ENCODE results near the gene SF3B1. TPM values are rescaled to one million over a fixed set of nuclear protein-coding genes. Genes with fewer than 3 reads are reported as not detected.
"Not testable (repeated sequence)": the region's sequence is repeated elsewhere in the genome, so short reads cannot be mapped to it uniquely, and the experiment has no call there.

The SF3B1 gene, protein sequence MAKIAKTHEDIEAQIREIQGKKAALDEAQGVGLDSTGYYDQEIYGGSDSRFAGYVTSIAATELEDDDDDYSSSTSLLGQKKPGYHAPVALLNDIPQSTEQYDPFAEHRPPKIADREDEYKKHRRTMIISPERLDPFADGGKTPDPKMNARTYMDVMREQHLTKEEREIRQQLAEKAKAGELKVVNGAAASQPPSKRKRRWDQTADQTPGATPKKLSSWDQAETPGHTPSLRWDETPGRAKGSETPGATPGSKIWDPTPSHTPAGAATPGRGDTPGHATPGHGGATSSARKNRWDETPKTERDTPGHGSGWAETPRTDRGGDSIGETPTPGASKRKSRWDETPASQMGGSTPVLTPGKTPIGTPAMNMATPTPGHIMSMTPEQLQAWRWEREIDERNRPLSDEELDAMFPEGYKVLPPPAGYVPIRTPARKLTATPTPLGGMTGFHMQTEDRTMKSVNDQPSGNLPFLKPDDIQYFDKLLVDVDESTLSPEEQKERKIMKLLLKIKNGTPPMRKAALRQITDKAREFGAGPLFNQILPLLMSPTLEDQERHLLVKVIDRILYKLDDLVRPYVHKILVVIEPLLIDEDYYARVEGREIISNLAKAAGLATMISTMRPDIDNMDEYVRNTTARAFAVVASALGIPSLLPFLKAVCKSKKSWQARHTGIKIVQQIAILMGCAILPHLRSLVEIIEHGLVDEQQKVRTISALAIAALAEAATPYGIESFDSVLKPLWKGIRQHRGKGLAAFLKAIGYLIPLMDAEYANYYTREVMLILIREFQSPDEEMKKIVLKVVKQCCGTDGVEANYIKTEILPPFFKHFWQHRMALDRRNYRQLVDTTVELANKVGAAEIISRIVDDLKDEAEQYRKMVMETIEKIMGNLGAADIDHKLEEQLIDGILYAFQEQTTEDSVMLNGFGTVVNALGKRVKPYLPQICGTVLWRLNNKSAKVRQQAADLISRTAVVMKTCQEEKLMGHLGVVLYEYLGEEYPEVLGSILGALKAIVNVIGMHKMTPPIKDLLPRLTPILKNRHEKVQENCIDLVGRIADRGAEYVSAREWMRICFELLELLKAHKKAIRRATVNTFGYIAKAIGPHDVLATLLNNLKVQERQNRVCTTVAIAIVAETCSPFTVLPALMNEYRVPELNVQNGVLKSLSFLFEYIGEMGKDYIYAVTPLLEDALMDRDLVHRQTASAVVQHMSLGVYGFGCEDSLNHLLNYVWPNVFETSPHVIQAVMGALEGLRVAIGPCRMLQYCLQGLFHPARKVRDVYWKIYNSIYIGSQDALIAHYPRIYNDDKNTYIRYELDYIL
- total RNA-seq, result 702 TPM

DNA sequence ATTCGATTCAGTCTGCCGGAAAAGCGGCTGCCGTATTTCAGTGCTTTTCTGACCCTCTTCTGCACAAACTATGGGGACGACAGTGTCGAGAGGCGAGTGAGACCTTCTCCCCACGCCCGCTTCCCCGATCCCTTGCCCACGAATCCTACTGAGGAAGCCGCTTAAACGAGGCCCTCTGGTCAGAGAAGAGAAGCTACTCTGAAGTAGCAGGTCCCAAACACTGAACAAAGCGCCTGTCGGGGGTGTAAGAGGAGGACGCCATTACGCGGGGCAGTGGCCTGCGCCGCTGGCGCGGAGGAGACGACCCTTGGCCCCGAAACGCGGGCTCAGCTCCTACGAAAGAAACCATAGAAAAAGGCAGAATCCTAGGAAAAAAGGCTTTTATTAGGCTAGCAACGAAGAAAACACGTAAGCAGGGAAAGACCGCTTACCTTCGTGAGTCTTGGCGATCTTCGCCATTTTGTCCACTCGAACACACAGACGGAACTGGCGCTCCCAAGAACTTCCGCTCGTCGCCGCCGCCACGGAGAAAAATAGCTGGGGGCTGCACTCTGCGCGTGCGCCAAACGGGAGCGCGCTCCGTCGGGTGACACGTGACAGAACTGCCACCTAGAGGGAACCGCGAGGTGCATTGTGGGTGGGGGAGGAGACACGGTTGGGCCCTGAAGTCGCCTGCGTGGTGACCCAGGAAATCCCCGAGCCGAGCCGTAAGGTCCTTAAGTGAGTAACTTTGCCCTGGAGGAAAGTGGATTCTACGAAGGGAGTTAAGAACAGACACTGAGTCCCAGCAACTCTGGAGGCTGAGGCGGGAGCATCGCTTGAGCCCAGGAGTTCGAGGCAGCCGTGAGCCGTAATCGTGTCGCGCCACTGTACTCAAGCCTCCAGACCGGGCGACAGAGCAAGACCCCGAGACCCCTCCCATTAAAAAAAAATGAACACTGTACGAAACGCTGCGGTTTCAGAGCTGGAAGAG lies at the start of gene SF3B1:
SF3B1 (minus strand) TSS at position 488 of the 973 bp plus-strand sequence; CDS start at position 459, 29 bp downstream.
- H3K27me3 ChIP-seq (ENCODE audit: insufficient read depth, low read length), result no peaks in the 10 kb centered on the region
- H3K9me3 ChIP-seq (ENCODE audit: low read depth, low read length), result no peaks in the 10 kb centered on the region
- H3K4me3 ChIP-seq (ENCODE audit: low read length), result peak within 1 kb of the TSS; percentile 92
- H3K4me1 ChIP-seq (ENCODE audit: insufficient read depth, low read length), result peaks cover 47% of the 10 kb centered on the region

DNA sequence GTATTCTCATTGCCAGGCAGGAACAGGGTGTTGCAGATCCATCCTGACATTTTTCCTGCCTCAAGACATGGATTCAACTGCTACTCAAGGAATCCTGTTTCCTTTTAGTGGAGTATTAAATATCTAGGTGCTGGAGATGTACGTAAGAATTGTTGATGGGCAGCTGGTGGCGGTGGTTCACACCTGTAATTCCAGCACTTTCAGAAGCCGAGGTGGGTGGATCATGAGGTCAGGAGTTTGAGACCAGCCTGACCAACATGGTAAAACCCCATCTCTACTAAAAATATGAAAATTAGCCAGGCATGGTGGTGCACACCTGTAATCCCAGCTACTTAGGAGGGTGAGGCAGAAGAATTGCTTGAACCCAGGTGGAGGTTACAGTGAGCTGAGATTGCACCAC lies 49.4 kb upstream of the SF3B1 start:
- H3K4me3 ChIP-seq (ENCODE audit: low read length); H3K27me3 ChIP-seq (ENCODE audit: insufficient read depth, low read length); H3K4me1 ChIP-seq (ENCODE audit: insufficient read depth, low read length); H3K9me3 ChIP-seq (ENCODE audit: low read depth, low read length): not testable (repeated sequence)

- Histone ChIP-seq H3K27me3 (ENCODE audit: insufficient read depth, low read length) (no peaks in the 10 kb centered on the region), H3K4me3 (ENCODE audit: low read length) (no peak overlapping the region), H3K9me3 (ENCODE audit: low read depth, low read length) (no peaks in the 10 kb centered on the region), H3K4me1 (ENCODE audit: insufficient read depth, low read length) (peaks cover 26% of the 10 kb centered on the region)
Measured at GRCh38 chr2:197480165-197481036, 45.6 kb upstream of the SF3B1 start.

DNA sequence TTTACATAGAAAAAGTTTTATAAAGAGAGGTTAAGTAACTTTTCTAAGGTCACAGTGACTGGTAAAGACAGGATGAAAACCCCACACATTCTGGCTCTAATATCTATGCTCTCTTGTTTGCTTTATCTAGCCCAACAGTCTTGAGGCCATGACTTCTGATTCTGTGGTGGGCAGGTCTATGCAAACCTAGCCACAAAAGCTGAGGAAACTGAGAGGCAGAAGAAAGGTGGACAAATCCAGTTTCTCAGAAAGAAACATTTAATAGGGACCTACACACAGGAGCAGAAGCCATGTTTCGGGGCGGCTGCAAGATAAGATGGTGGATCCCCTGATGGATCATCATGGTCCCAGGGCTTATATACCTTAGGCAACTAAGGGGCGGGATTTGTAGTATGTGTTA lies 43.0 kb upstream of the SF3B1 start:
- Histone ChIP-seq H3K9me3 (ENCODE audit: low read depth, low read length) (no peaks in the 10 kb centered on the region), H3K27me3 (ENCODE audit: insufficient read depth, low read length) (no peaks in the 10 kb centered on the region), H3K4me3 (ENCODE audit: low read length) (no peak overlapping the region), H3K4me1 (ENCODE audit: insufficient read depth, low read length) (peaks cover 26% of the 10 kb centered on the region)

GRCh38 chr2:197472166-197472565 lies 37.3 kb upstream of the SF3B1 start:
- Histone ChIP-seq H3K9me3 (ENCODE audit: low read depth, low read length) (no peaks in the 10 kb centered on the region), H3K27me3 (ENCODE audit: insufficient read depth, low read length) (no peaks in the 10 kb centered on the region), H3K4me1 (ENCODE audit: insufficient read depth, low read length) (peaks cover 9% of the 10 kb centered on the region), H3K4me3 (ENCODE audit: low read length) (no peak overlapping the region)

- Histone ChIP-seq H3K27me3 (ENCODE audit: insufficient read depth, low read length) (no peaks in the 10 kb centered on the region), H3K4me1 (ENCODE audit: insufficient read depth, low read length) (peaks cover 3% of the 10 kb centered on the region), H3K4me3 (ENCODE audit: low read length) (no peak overlapping the region), H3K9me3 (ENCODE audit: low read depth, low read length) (no peaks in the 10 kb centered on the region)
Measured at GRCh38 chr2:197464175-197464574, 29.3 kb upstream of the SF3B1 start.

GRCh38 chr2:197461057-197461456 lies 26.2 kb upstream of the SF3B1 start:
- Histone ChIP-seq H3K4me1 (ENCODE audit: insufficient read depth, low read length) (peaks cover 14% of the 10 kb centered on the region), H3K4me3 (ENCODE audit: low read length) (no peak overlapping the region), H3K27me3 (ENCODE audit: insufficient read depth, low read length) (no peaks in the 10 kb centered on the region), H3K9me3 (ENCODE audit: low read depth, low read length) (no peaks in the 10 kb centered on the region)

GRCh38 chr2:197460649-197461048 lies 25.8 kb upstream of the SF3B1 start:
- H3K9me3 ChIP-seq (ENCODE audit: low read depth, low read length), result no peaks in the 10 kb centered on the region
- no peaks in the 10 kb centered on the region for H3K27me3 ChIP-seq (ENCODE audit: insufficient read depth, low read length)
- H3K4me1 ChIP-seq (ENCODE audit: insufficient read depth, low read length), result peaks cover 16% of the 10 kb centered on the region
- H3K4me3 ChIP-seq (ENCODE audit: low read length), result no peak overlapping the region

DNA sequence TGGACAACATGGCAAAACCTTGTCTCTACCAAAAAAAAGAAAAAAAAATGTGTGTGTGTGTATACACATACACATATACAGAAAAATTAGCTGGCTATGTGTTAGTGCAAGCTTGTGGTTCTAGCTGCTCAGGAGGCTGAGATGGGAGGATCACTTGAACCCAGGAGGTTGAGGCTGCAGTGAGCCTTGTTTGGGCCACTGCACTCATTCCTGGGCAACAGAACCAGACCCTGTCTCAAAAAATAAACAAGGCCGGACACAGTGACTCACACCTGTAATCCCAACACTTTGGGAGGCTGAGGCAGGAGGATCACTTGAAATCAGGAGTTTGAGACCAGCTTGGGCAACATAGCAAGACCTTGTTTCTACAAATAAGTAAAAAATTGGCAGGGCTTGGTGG lies 20.6 kb upstream of the SF3B1 start:
- Histone ChIP-seq H3K4me3 (ENCODE audit: low read length) (no peak overlapping the region), H3K27me3 (ENCODE audit: insufficient read depth, low read length) (no peaks in the 10 kb centered on the region), H3K4me1 (ENCODE audit: insufficient read depth, low read length) (peaks cover 38% of the 10 kb centered on the region), H3K9me3 (ENCODE audit: low read depth, low read length) (no peaks in the 10 kb centered on the region)

- H3K27me3 ChIP-seq (ENCODE audit: insufficient read depth, low read length), result no peaks in the 10 kb centered on the region
- peaks cover 38% of the 10 kb centered on the region for H3K4me1 ChIP-seq (ENCODE audit: insufficient read depth, low read length)
- H3K9me3 ChIP-seq (ENCODE audit: low read depth, low read length), result no peaks in the 10 kb centered on the region
- H3K4me3 ChIP-seq (ENCODE audit: low read length), result no peak overlapping the region
Measured at GRCh38 chr2:197454923-197455322, 20.1 kb upstream of the SF3B1 start.

- peak overlapping the region; percentile 86 for H3K4me3 ChIP-seq (ENCODE audit: low read length)
- no peaks in the 10 kb centered on the region for H3K27me3 ChIP-seq (ENCODE audit: insufficient read depth, low read length)
- no peaks in the 10 kb centered on the region for H3K9me3 ChIP-seq (ENCODE audit: low read depth, low read length)
- peaks cover 33% of the 10 kb centered on the region for H3K4me1 ChIP-seq (ENCODE audit: insufficient read depth, low read length)
Measured at GRCh38 chr2:197453914-197454398, 19.1 kb upstream of the SF3B1 start.

DNA sequence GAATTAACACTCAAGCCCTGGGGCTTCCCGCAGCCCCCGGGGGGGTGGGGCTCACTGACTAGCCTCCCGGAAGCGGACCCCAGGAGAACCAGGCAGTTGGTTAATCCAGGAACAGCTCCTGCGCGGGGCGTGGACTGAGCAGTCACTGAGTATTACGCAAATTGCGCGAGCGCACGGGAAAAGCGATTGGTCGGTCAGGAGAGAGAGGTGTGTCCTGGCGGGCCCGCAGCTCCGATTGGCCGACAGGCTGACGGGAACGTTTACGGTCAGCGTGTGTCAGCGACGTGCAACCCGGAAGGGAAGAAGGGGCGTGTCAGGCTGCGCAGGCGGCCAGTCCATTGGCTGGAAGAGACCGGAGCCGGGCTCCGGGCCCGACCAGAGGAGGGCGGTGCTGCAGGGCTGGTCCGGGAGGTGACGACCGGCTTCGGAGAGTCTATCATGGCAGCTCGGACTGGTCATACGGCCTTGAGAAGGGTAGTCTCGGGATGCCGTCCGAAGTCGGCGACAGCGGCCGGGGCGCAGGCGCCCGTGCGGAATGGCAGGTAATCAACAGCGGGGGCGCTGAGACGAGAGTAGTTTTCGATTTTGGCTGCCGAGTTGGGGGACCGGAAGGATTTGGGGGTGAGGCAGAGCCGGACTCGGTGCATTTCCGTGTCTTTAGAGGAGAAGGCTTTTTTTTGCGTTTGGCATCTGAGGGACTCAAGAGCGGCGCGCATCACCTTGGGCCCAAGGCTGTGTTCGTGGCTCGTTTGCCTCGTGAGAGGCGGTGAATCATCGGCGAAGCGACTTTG lies 18.5 kb upstream of the SF3B1 start, which contains the start of gene COQ10B:
COQ10B (plus strand) TSS at position 430 of the 791 bp plus-strand sequence; CDS start at position 439, 9 bp downstream.
- no peaks in the 10 kb centered on the region for H3K27me3 ChIP-seq (ENCODE audit: insufficient read depth, low read length)
- peaks cover 32% of the 10 kb centered on the region for H3K4me1 ChIP-seq (ENCODE audit: insufficient read depth, low read length)
- H3K9me3 ChIP-seq (ENCODE audit: low read depth, low read length), result no peaks in the 10 kb centered on the region
- peak within 1 kb of the TSS; percentile 86 for H3K4me3 ChIP-seq (ENCODE audit: low read length)
